Peyer's patch (tissue), 4 donors: ENCODE measurements around the gene ABCA3.

Experiments used
- POLR2A ChIP-seq, 2 donors: fragments of 450-650 bp; IDR thresholded peaks; one replicate each; pipeline ENCODE4 v1.5.1; 2017; ENCODE audit warnings: antibody characterized with exemption in 2 of 2, mild to moderate bottlenecking in 2 of 2, moderate library complexity in 2 of 2
- TF ChIP-seq, protein P1 (sequence below), 6 experiments: fragments of 450-650 bp in 4 of 6; fragments of 200-600 bp in 2 of 6; sonication (generic) in 1 of 6; IDR thresholded peaks; one replicate each; pipeline ENCODE4 v1.5.1; 2017 to 2019; ENCODE audit warnings: antibody characterized with exemption in 6 of 6, mild to moderate bottlenecking in 3 of 6, moderate library complexity in 1 of 6

GRCh38 chr16:2358811-2359210 is 18.3 kb upstream of the ABCA3 start:
- TF ChIP-seq, protein P1, sequence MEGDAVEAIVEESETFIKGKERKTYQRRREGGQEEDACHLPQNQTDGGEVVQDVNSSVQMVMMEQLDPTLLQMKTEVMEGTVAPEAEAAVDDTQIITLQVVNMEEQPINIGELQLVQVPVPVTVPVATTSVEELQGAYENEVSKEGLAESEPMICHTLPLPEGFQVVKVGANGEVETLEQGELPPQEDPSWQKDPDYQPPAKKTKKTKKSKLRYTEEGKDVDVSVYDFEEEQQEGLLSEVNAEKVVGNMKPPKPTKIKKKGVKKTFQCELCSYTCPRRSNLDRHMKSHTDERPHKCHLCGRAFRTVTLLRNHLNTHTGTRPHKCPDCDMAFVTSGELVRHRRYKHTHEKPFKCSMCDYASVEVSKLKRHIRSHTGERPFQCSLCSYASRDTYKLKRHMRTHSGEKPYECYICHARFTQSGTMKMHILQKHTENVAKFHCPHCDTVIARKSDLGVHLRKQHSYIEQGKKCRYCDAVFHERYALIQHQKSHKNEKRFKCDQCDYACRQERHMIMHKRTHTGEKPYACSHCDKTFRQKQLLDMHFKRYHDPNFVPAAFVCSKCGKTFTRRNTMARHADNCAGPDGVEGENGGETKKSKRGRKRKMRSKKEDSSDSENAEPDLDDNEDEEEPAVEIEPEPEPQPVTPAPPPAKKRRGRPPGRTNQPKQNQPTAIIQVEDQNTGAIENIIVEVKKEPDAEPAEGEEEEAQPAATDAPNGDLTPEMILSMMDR (IDR thresholded peaks at IDR 0.05) = no peak
- no peak for TF ChIP-seq POLR2A (IDR thresholded peaks at IDR 0.05)
